Occipital lobe (tissue), 2 donors: ENCODE results near the gene NTRK3. TPM values are rescaled to one million over a fixed set of nuclear protein-coding genes. Genes with fewer than 3 reads are reported as not detected.
"Not testable (repeated sequence)": the region's sequence is repeated elsewhere in the genome, so short reads cannot be mapped to it uniquely, and the experiment has no call there.

Experiments used
- DNase-seq: peaks from one replicate; lab custom pipeline; 2025; lab: John Stamatoyannopoulos, UW
- total RNA-seq: library from RNA; depleted of rRNA; stranded (reverse); fragments of >200 nt; gene quantifications from one replicate; pipeline ENCODE4 v1.2.3, GENCODE V29; 2014

The NTRK3 gene
- total RNA-seq, 1 donor from 2014 or later = 52.3 TPM

- DNase-seq = not testable (repeated sequence)
Measured at GRCh38 chr15:88033421-88033820, 223.1 kb downstream of the NTRK3 start.

- no peak for DNase-seq
Measured at GRCh38 chr15:88032787-88033186, 223.8 kb downstream of the NTRK3 start.

GRCh38 chr15:88031461-88031860 lies 225.1 kb downstream of the NTRK3 start:
- DNase-seq = no peak

GRCh38 chr15:88029696-88030095 lies 226.8 kb downstream of the NTRK3 start:
- DNase-seq = no peak

GRCh38 chr15:88028024-88028423 lies 228.5 kb downstream of the NTRK3 start:
- no peak for DNase-seq

- no peak for DNase-seq
Measured at GRCh38 chr15:88023914-88024313, 232.6 kb downstream of the NTRK3 start.

GRCh38 chr15:88022716-88023115 lies 233.8 kb downstream of the NTRK3 start:
- DNase-seq = no peak

- no peak for DNase-seq
Measured at GRCh38 chr15:88021601-88022000, 234.9 kb downstream of the NTRK3 start.

- no peak for DNase-seq
Measured at GRCh38 chr15:88020806-88021205, 235.7 kb downstream of the NTRK3 start.

- DNase-seq = no peak
Measured at GRCh38 chr15:88019656-88020055, 236.9 kb downstream of the NTRK3 start.

- DNase-seq = no peak
Measured at GRCh38 chr15:88018869-88019641, 237.5 kb downstream of the NTRK3 start.

GRCh38 chr15:88017753-88018152 lies 238.8 kb downstream of the NTRK3 start:
- DNase-seq = no peak

GRCh38 chr15:88016406-88016805 lies 240.1 kb downstream of the NTRK3 start:
- no peak for DNase-seq

- no peak for DNase-seq
Measured at GRCh38 chr15:88015228-88015860, 241.2 kb downstream of the NTRK3 start.

- no peak for DNase-seq
Measured at GRCh38 chr15:88014454-88015160, 241.9 kb downstream of the NTRK3 start.

GRCh38 chr15:88013111-88013510 lies 243.4 kb downstream of the NTRK3 start:
- DNase-seq = no peak

- no peak for DNase-seq
Measured at GRCh38 chr15:88012688-88013087, 243.9 kb downstream of the NTRK3 start.

- no peak for DNase-seq
Measured at GRCh38 chr15:88012233-88012632, 244.3 kb downstream of the NTRK3 start.

GRCh38 chr15:88011533-88011932 lies 245.0 kb downstream of the NTRK3 start:
- no peak for DNase-seq

GRCh38 chr15:88006146-88006545 lies 250.4 kb downstream of the NTRK3 start:
- DNase-seq = no peak

- DNase-seq = no peak
Measured at GRCh38 chr15:88004399-88004798, 252.1 kb downstream of the NTRK3 start.

GRCh38 chr15:88003541-88004327 lies 252.8 kb downstream of the NTRK3 start:
- no peak for DNase-seq
